Measurements from ENCODE around the gene ABCF2.

The ABCF2 gene

DNA sequence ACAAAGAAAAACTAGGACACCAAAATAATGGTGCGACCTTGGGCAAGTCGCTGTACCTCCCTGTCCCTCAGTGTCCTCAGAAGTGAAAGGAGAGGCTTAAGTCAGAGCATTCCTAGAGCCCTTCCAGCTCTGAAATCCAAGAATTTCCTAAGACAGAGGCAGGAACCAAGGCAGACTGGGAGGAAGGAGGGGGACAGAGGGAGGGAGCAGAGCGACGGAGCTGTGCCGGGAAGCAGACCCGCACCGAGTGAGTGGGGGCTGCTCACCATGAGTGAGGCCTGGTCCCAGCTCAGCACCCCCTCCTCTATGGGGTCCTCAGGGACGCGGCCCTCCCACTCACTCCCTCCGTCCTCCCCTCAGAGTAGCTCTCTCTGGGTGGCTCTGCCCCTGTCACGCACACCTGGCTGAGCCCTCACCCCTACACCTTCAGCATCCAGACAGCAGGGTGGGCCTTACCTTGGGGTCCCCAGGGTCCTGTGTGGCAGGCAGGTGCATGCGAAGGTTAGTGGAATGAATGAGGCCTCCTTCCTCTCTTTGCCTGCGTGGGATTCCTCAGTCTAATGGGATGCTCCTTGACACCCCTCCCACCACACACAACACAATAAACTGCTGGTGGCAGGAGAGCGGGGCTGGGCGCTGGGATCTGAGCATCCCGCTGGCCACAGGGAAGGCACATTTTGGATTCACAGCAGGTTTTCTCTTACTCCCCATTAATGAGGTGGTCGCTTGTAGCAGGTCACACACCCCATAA, 26.1 kb upstream of the ABCF2 start:
- DNase-seq (ENCODE audit: low read depth): no peak

DNA sequence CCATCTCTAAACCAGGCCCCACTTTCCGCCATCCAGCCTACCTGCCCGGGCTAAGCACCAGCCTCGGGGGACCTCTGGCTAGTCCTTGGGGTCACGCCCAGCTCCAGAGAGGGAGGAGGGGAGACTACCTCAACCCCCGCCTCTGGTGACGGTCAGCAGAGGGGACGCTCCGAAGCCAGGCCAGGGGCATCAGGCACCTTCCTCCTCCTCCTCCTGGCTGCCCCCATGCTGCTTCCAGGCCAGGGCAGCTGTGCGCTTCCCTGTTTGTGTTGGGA, 25.5 kb upstream of the ABCF2 start:
- no peak for DNase-seq (ENCODE audit: low read depth)

DNA sequence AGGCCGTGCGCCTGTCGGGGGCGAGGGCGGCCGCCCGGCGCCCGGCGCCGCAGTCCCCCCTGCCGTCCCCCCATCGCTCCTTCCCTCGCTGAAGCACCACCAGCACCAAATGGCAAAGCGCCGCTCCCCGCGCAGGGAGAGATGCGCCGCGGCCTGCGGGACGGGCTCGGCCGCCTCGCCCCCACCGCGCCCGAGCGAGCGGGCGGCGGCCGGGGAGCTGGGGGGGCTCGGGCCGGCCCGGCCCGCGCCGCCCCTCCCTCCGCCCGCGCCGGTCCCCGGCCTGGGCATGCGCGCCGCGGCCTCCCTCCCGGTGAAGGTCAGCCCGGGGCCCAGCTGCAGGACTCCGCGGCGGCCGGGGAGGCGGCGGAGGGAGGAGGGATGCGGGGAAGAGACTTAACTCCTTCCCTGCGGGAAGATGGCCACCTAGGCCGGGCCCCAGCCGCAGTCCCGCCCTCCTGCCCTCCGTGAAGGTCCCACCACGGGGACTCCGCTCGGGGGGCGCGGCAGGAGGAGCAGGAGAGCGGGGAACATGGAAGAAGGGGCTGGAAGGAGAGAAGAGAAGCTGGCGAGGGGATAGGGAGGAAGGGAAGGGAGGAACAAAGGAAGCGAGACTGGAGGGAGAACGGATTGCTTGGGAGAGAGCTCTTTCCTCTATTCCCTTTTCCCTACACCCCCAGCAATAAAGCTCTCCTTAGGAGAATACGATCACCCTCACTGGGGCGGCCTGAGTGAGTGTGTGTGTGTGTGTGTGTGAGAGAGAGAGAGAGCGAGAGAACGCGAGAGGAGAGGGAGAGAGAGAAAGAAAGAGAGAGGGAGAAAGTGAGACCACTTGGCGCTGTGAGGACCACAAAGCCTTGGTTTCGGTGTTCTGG, 24.9 kb upstream of the ABCF2 start:
- no peak for DNase-seq (ENCODE audit: low read depth)

DNA sequence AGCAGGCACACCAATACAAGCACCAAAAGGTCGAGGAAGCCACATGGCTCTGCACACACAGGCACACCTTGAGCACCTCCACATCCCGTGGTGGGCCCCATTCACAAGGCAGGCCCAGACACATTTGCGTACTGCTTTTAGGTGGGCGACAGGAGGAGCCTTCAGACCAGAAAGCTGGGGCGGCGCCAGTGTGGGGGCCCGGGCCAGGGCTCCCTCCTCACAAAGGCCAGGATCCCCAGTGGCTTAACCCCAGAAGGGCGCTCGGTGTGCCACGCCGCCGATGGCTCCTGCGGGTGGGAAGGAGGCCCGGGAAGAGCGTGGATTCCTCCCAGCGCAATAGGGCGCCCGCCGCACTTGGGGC, 24.3 kb upstream of the ABCF2 start:
- DNase-seq (ENCODE audit: low read depth): no peak

DNA sequence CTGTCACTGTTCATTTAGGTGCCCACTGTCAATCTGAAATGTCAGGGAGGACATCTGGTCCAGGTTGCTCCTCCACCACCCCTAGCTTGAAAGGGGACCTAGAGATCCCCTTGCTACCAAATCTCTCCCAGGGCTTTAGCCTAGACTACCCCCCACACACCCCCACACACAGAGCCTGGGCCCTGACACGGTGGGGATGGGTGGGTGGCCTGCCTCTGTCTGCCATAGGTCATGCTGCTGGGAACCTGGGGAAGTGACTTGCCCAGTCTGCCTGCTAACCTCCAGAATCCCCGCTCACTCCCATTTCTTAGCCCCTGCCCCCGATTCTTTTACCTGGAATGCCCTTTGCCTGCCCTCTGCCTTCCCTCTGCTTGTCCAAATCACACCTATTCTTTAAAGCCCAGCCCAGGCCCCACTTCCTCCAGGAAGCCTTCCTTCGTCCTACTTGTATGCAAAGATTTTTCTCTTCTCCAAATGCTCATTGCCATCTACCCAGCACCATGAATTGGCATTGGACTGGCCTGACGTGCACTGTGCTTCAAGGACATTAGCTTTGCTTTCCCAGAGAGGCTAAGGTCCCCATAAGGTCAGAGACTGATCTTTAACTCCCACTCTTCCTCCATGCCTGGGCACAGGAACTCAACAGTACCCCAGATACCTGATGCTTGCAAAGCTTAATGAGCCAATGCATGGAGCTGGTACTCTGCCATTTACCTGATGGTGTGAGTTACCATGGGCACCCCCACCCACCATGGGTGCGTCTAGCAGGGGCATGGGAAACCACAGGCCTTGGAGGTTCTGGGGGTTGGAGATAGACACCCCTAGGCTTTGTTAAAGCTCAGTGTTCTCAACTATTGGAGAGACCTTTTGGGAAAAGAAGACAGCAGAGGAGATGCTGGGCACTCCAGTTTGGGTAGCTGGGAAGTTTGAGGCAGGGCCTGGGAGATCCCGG, 23.5 kb upstream of the ABCF2 start:
- DNase-seq (ENCODE audit: low read depth): no peak

- DNase-seq (ENCODE audit: low read depth): no peak
Measured at GRCh38 chr7:151249732-151250072, 22.7 kb upstream of the ABCF2 start.

DNA sequence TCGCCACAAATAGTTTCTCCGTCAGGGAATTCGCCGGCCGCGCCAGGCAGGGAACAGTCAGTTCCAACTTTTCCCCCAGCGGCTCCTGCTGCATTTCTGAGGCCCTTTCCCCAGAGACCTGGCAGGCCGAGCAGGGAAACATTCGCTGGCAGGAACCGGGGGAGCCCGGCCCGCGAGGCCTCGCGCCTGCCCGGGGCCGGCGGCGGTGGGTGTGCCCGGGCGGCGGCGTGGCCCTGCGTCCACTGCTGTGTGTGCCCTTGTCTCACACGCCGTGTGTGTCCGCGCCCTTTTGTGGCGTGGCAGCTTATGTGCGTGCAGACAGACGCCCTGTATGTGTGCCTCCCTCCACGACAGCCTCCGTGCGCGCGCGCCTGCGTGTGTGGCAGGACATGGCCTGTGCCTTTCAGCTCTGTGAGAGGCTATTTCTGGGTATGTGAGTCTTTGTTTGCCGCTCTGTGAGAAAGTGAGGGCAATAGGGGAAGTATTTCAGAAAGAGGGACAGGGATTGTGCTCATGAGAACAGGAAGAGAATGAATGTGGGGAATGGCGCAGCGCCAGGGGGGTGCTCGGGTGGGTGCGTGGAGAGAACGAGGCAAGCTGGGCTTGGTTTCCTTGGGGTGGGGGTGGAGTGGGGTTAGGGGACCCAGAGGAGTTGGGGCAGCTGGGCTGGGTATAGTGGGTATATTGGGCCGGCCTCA, 22.2 kb upstream of the ABCF2 start:
- no peak for DNase-seq (ENCODE audit: low read depth)

GRCh38 chr7:151248346-151249033, 21.5 kb upstream of the ABCF2 start, which contains the start of gene SMARCD3:
Gene SMARCD3, minus strand, starts transcription at chr7:151248694. Its CDS starts 132 bp downstream, at chr7:151248562.
- DNase-seq (ENCODE audit: low read depth): no peak

GRCh38 chr7:151247611-151248345, 20.8 kb upstream of the ABCF2 start:
- no peak for DNase-seq (ENCODE audit: low read depth)

GRCh38 chr7:151246851-151247580, 20.0 kb upstream of the ABCF2 start:
- no peak for DNase-seq (ENCODE audit: low read depth)

- DNase-seq (ENCODE audit: low read depth): no peak
Measured at GRCh38 chr7:151246102-151246850, 19.3 kb upstream of the ABCF2 start.

- peak; percentile 50 for DNase-seq (ENCODE audit: low read depth)
Measured at GRCh38 chr7:151245360-151246101, 18.5 kb upstream of the ABCF2 start.

DNA sequence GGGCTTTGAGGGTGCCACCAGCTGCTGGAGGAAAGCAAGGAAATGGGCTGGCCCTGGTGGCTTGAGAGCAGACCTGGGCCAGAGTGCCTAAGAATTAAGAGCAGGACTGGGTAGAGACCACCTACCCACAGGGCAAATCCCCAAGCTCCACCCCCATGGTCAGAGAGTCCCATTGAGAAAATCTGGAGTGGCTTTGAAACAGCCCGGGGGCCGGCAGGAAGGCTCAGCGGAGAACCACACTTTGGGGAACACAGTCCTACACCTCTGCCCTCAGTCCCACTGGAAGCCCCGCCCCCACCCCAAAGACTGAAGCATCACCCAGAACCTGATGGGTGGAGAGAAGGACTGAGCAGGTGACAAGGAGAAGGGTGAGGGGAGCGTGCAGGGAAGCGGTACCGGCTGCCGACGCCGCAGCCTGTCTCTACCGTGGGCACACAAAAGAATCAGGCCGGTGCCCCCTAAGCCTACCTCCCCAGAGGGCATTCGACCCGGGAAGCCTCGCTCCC, 17.9 kb upstream of the ABCF2 start:
- no peak for DNase-seq (ENCODE audit: low read depth)

DNA sequence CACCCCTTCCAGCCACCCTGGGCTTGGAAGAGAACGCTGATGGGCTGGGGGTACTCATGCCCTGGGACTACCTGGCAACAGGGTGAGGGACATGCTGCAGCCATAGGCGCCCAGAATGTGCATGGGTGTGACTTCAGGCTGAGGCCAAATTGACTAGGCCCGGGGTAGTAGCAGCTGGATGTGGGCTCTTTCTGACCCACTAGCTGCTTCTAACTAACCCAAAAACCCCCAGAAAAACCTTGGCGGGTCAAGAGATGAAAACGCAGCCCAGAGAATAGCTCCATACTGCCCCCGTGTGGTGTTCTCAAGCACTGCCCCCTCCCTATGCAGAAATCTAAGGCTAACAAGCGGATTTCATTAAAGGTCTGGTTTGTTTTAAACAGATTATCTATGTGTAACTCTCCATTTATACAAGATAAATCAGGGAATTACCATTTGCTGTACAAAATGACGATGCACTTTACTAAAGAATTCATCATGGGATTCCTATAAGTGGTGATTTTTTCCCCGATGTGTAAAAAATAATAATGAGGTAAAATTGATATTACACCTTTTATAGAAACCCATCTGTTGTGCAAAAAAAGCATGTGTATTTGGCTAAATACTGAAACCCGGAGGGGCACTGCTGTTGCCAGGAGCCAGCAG, 17.3 kb upstream of the ABCF2 start:
- peak; percentile 45 for DNase-seq (ENCODE audit: low read depth)

DNA sequence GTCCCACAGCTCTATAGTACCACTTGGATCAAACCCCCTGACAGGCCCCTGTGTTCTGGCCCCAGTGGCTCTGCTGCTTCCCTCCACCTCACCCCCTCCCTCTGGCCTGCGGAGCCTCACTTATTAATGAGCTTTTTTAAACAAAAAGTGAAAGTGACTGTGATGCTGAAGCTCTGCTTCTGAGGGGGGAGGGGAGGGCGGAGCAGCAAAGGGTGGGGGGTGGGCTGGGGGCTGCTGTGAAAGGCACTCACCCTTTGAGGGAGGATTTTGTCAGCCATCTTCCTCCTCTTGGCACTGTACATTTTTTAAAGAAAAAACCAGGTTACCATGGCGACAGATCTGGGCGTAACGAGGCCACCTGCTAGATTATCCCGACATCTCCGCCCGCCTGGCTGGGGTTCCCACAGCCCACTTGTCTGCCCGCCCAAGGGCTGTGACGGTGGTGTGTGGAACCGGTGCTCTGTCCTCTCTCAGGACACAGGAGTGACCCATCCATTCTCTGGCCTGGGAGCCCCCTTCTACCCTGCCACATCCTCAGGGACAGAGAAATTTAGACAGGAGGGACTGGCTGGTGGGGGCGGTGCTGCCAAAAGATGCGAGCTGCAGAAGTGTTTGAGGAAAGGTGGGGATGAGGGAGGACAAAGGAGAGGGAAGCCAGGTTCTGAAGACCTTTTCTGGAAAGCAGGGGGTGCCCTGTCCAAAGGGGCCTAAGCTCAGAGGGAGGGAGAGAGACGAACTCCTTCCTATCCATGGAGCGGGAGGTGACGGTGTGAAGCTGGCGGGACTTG, 16.6 kb upstream of the ABCF2 start:
- DNase-seq (ENCODE audit: low read depth): no peak

GRCh38 chr7:151243045-151243349, 16.0 kb upstream of the ABCF2 start:
- DNase-seq (ENCODE audit: low read depth): no peak
